Measurements from ENCODE around the gene TRIM54.

TRIM54 gene

GRCh38 chr2:27320958-27321543 lies 38.8 kb downstream of the TRIM54 start:
- peak overlapping the region; percentile 69 for H3K4me3 ChIP-seq (replicated peaks; ENCODE audit: low read depth, low read length)
- TF ChIP-seq CTCF (IDR thresholded peaks at IDR 0.05; ENCODE audit: low read depth, low read length, missing control alignments) = peak; percentile 66
- peak; percentile 98 for DNase-seq (ENCODE audit: extremely low read depth, low read depth)

DNA sequence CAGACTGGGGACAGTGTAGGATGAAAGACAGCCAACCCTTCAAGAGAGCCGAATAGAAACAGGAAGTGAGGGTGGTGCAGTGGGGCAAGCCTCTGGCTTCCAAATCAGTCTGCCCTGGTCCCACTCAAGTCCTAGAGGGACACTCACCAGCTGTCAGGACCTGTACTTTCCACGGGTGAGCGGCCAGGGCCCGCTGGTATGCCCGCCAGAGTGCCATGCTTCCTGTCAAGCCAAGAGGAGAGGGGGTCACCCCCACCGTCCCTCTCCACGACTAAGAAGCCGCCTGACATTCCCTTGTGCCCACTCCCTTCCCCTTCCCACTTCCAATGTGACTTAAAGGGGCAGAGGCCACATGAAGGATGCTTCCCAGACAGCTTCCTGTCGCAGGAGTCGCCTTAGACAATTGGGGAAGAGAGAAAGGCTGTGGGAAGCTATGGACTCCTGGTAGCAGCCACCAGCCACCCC lies 40.1 kb downstream of the TRIM54 start:
- DNase-seq (ENCODE audit: extremely low read depth, low read depth) = no peak
- peak overlapping the region; percentile 69 for H3K4me3 ChIP-seq (replicated peaks; ENCODE audit: low read depth, low read length)
- no peak for TF ChIP-seq CTCF (IDR thresholded peaks at IDR 0.05; ENCODE audit: low read depth, low read length, missing control alignments)

- H3K4me3 ChIP-seq (replicated peaks; ENCODE audit: low read depth, low read length) = peak within 1 kb of the TSS; percentile 69
- DNase-seq (ENCODE audit: extremely low read depth, low read depth) = peak; percentile 74
- TF ChIP-seq CTCF (IDR thresholded peaks at IDR 0.05; ENCODE audit: low read depth, low read length, missing control alignments) = no peak
Observed at GRCh38 chr2:27322766-27323595, 40.8 kb downstream of the TRIM54 start, which contains the start of gene MPV17. Gene MPV17, minus strand, starts transcription at chr2:27323097. Its CDS starts 580 bp downstream, at chr2:27322517.

DNA sequence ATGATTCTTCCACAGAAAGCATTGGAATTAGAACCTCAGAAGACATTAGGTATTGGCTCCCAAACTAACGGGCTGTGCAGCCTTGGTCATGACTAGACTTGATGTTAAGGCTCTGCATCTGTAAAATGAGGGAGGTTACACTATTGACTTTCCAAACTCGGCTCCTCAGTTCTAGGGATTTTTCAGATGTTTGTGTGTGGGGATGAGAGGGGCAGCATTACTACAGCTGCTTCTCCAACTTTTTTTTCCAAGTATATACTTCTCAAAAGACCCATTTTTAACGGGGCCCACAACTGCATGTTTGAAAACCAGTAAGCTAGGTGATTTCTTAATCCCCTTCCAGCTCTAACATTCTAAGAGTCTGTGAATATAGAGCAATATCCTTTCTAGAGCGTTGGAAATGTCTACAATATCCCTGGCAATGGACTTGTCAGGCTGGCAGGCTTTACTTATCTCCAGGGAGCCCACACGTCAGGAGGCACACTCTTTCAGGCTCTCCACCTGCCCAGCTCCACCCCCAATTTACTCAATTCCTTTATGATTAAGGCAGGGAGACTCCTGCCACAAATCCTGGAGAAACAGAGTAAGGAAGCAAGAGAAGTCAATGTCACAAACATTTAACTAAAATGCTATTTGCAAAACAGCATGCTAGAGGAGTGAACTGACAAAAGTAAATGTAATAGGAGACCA lies 41.5 kb downstream of the TRIM54 start:
- no peak for TF ChIP-seq CTCF (IDR thresholded peaks at IDR 0.05; ENCODE audit: low read depth, low read length, missing control alignments)
- DNase-seq (ENCODE audit: extremely low read depth, low read depth) = no peak
- peak overlapping the region; percentile 69 for H3K4me3 ChIP-seq (replicated peaks; ENCODE audit: low read depth, low read length)

DNA sequence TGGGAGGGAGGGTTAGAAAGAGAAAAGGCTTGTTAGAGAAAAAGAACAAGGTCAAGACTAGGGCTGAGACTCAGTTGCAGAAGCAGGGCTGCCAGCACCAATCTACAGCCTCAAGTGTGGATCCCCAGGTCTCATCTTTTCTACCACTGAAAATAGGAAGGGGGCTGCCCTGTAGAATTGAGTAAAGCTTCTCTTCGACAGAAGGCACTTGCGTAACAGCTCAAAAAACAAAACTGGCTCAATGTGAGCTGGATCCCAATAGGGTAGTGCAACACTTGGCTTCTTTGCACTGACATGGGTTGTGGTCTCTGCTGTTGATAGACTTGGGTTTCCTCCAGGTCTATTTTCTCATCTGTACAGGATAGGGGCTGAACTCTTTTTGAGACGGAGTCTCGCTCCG lies 42.5 kb downstream of the TRIM54 start:
- TF ChIP-seq CTCF (IDR thresholded peaks at IDR 0.05; ENCODE audit: low read depth, low read length, missing control alignments) = no peak
- no peak for DNase-seq (ENCODE audit: extremely low read depth, low read depth)

GRCh38 chr2:27335311-27335710 lies 53.1 kb downstream of the TRIM54 start:
- no peak for TF ChIP-seq CTCF (IDR thresholded peaks at IDR 0.05; ENCODE audit: low read depth, low read length, missing control alignments)
- DNase-seq (ENCODE audit: extremely low read depth, low read depth) = no peak
- H3K4me3 ChIP-seq (replicated peaks; ENCODE audit: low read depth, low read length) = no peak overlapping the region

More for the DNA sequence above, 42.5 kb downstream of the TRIM54 start:
- no peak overlapping the region for H3K4me3 ChIP-seq (replicated peaks; ENCODE audit: low read depth, low read length)
